Mesothelial cell of epicardium (in vitro differentiated cells): ENCODE measurements around the gene IL17REL. TPM values are rescaled to one million over a fixed set of nuclear protein-coding genes. Genes with fewer than 3 reads are reported as not detected.

Source experiments
- DNase-seq, 2 experiments: peaks; one replicate each; pipeline ENCODE4 v3.0.0; 2021; ENCODE audit warnings: low spot score in 2 of 2; ENCODE audit not compliant: unreplicated experiment in 2 of 2
- H3K27ac Mint-ChIP-seq: 2 replicates; pipeline ENCODE4 v1.8.0; 2021; ENCODE audit warnings: mixed read lengths
- H3K27me3 Mint-ChIP-seq: 2 replicates; pipeline ENCODE4 v1.8.0; 2021; ENCODE audit warnings: low read depth, mixed read lengths
- H3K36me3 Mint-ChIP-seq: 2 replicates; pipeline ENCODE4 v1.8.0; 2021; ENCODE audit warnings: mixed read lengths
- H3K4me1 Mint-ChIP-seq: 2 replicates; pipeline ENCODE4 v1.8.0; 2021; ENCODE audit warnings: mixed read lengths
- H3K4me3 Mint-ChIP-seq: 2 replicates; pipeline ENCODE4 v1.8.0; 2021; ENCODE audit warnings: mild to moderate bottlenecking, moderate library complexity, mixed read lengths
- H3K9me3 Mint-ChIP-seq: 2 replicates; pipeline ENCODE4 v1.8.0; 2021; ENCODE audit warnings: mixed read lengths
- CTCF ChIP-seq: fragments of 200-600 bp; sonication (generic); IDR thresholded peaks from one replicate; pipeline ENCODE4 v1.5.0; 2021; ENCODE audit warnings: antibody characterized with exemption; ENCODE audit not compliant: unreplicated experiment
- total RNA-seq: library from RNA; stranded (reverse); gene quantifications from 3 replicates; pipeline ENCODE4 v1.2.1, GENCODE V29; 2021

IL17REL gene
- total RNA-seq, 1 donor from 2014 or later = 0.31 TPM

DNA sequence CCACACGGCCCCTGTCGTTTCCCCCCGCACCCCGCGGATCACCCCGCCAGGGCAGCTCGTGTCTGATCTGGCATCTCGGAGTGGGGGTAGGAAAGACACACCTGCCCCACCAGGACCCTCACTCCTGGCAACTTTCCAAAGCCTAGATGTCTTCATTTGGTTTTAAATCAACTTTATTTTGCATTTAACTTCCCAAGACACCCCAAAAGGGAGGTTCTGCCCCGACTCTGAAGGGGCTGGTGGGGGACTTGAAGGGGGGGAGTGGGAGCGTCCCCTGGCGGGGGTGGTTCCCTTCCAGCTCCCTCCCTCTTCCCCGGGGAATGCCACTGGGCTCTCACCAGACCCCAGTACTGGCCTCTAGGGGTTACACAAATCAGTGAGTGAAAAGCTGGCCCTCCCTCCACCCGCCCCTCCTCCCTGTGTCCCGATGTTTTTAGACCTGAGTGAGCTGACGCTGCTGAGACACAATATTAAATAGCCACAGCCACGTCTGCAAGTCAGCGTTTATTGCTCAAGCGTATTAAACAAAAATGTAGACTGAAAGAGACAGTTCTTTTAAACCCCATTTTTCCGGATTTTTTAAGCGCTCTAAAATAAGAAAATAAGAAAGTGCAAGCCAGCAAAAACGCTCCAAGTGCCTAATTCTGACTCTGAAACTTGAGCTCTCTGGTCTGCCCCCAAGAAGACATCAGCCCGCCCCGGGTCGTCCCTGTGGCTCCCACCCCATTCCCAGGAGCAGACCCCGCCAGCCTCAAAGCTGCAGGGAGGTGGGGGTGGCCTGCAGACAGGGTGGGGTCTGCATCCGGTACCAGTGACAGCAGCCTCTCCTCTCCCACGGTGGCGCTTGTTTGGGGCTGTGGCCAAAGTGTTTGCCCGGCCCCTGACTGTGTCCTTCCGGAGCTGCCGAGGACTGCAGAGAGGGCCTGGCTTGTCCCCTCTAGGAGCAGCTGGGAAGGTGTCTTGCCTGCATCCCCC is 46.6 kb upstream of the IL17REL start:
- Mint-ChIP-seq H3K9me3 (peaks cover under 1% of the 10 kb centered on the region), H3K4me1 (peaks cover 27% of the 10 kb centered on the region), H3K27ac (peak overlapping the region; percentile 64), H3K4me3 (peak overlapping the region; percentile 62), H3K36me3 (no peaks in the 10 kb centered on the region), H3K27me3 (peaks cover 10% of the 10 kb centered on the region)
- DNase-seq = no peak
- TF ChIP-seq CTCF = no peak

DNA sequence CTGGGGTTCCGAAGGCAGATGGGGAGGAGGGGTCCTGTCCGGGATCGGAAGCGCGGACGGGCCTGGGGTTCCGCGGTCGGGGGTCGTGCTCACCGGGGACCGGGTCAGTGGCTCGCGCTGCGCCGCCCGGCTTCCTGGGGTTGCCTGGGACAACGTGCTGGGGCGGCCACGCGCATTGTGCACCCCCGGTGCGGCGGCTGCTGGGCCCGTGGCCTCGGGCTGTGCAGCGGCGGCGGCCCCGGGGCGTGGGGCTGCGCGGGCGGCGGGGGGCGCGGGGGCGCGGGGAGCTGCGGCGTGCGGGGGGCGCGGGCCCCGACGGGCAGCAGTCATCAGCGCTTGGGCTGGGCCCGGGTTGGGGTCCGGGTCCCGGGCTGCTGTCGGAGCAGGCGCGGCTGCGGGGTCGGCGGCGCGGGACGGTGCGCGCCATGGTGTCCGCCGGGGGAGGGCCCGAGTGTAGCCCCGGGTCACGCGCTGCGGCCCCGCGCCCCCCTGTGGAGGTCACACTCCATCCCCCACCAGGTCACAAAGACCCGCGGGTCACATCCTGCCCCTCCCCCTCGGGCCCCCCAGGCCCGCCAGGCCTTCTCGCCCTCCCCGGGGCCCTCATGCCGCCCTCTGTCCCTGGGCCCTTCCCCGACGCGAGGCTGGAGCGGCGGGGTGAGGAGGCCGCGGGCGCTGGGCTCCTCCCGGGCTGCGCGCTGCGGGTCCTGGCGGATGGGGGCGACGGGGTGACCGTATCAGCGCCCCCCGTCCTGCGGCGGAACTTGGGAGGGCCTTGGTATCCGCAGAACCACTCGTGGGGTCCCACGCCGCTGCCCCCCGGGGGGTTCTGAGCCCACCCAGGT is 45.7 kb upstream of the IL17REL start, which contains the start of gene TTLL8:
Gene TTLL8 (minus strand): TSS at position 238 of the 845 bp plus-strand sequence.
- H3K9me3 Mint-ChIP-seq = peaks cover 9% of the 10 kb centered on the region
- TF ChIP-seq CTCF = no peak
- peak within 1 kb of the TSS; percentile 64 for H3K27ac Mint-ChIP-seq
- H3K27me3 Mint-ChIP-seq = peaks cover 10% of the 10 kb centered on the region
- peak within 1 kb of the TSS; percentile 62 for H3K4me3 Mint-ChIP-seq
- H3K4me1 Mint-ChIP-seq = peaks cover 27% of the 10 kb centered on the region
- no peak for DNase-seq
- H3K36me3 Mint-ChIP-seq = no peaks in the 10 kb centered on the region

GRCh38 chr22:50057278-50058060 is 44.9 kb upstream of the IL17REL start:
- H3K36me3 Mint-ChIP-seq = no peaks in the 10 kb centered on the region
- no peak for TF ChIP-seq CTCF
- H3K4me3 Mint-ChIP-seq = peak overlapping the region; percentile 26
- DNase-seq = no peak
- H3K9me3 Mint-ChIP-seq = peaks cover 11% of the 10 kb centered on the region
- no peak overlapping the region for H3K27ac Mint-ChIP-seq
- H3K27me3 Mint-ChIP-seq = peaks cover 10% of the 10 kb centered on the region
- H3K4me1 Mint-ChIP-seq = peaks cover 27% of the 10 kb centered on the region

GRCh38 chr22:50056214-50056972 is 43.8 kb upstream of the IL17REL start:
- peaks cover 15% of the 10 kb centered on the region for H3K9me3 Mint-ChIP-seq
- DNase-seq = no peak
- TF ChIP-seq CTCF = no peak
- H3K4me1 Mint-ChIP-seq = peaks cover 25% of the 10 kb centered on the region
- no peak overlapping the region for H3K4me3 Mint-ChIP-seq
- H3K27me3 Mint-ChIP-seq = peaks cover 14% of the 10 kb centered on the region
- H3K27ac Mint-ChIP-seq = no peak overlapping the region
- H3K36me3 Mint-ChIP-seq = no peaks in the 10 kb centered on the region
